NT2/D1 (cell line): ENCODE measurements around the gene PKDCC.

Experiments
- DNase-seq: peaks from one replicate; pipeline ENCODE4 v3.0.0-alpha.2; 2011; ENCODE audit warnings: low read depth, low spot score
- H3K27me3 ChIP-seq: 2 replicates; pipeline ENCODE4 v1.6.0; 2011; ENCODE audit warnings: mild to moderate bottlenecking; ENCODE audit not compliant: insufficient read length, insufficient read depth
- H3K36me3 ChIP-seq: 2 replicates; pipeline ENCODE4 v1.6.1; 2011; ENCODE audit warnings: mild to moderate bottlenecking, low read length, mixed read lengths; ENCODE audit not compliant: insufficient read depth, insufficient read length
- H3K4me1 ChIP-seq: 2 replicates; pipeline ENCODE4 v1.5.1; 2011; ENCODE audit not compliant: insufficient read depth, insufficient read length
- H3K4me3 ChIP-seq: 2 replicates; pipeline ENCODE4 v1.5.1; 2011; ENCODE audit warnings: low read depth; ENCODE audit not compliant: insufficient read length
- H3K9ac ChIP-seq: 2 replicates; pipeline ENCODE4 v1.6.0; 2011; ENCODE audit warnings: low read depth; ENCODE audit not compliant: insufficient read length
- H3K9me3 ChIP-seq: 2 replicates; pipeline ENCODE4 v1.5.1; 2011; ENCODE audit warnings: mild to moderate bottlenecking, low read length; ENCODE audit not compliant: insufficient read depth
- SUZ12 ChIP-seq: IDR thresholded peaks from 2 replicates; pipeline ENCODE4 v1.6.1; 2011; ENCODE audit not compliant: insufficient read length, insufficient read depth; ENCODE audit errors: extremely low read depth
- YY1 ChIP-seq: IDR thresholded peaks from 2 replicates; pipeline ENCODE4 v1.6.1; 2011; ENCODE audit not compliant: insufficient read length, insufficient read depth
- ZNF274 ChIP-seq: IDR thresholded peaks from 2 replicates; pipeline ENCODE4 v1.6.1; 2011; ENCODE audit warnings: mild to moderate bottlenecking, low read depth, low read length

The PKDCC gene

GRCh38 chr2:42102024-42102590 is 54.3 kb downstream of the PKDCC start:
- TF ChIP-seq SUZ12 (no peak), YY1 (no peak), ZNF274 (no peak)
- H3K9ac ChIP-seq = peak overlapping the region; percentile 70
- peak overlapping the region; percentile 41 for H3K4me3 ChIP-seq
- H3K36me3 ChIP-seq = no peaks in the 10 kb centered on the region
- peaks cover 36% of the 10 kb centered on the region for H3K27me3 ChIP-seq
- no peak for DNase-seq
- no peaks in the 10 kb centered on the region for H3K4me1 ChIP-seq
- H3K9me3 ChIP-seq = peaks cover 14% of the 10 kb centered on the region; the same call in 1 of the 2 replicates

- Histone ChIP-seq H3K4me3 (peak overlapping the region; percentile 41), H3K9me3 (peaks cover 14% of the 10 kb centered on the region; the same call in 1 of the 2 replicates), H3K27me3 (peaks cover 36% of the 10 kb centered on the region), H3K4me1 (no peaks in the 10 kb centered on the region), H3K9ac (peak overlapping the region; percentile 70), H3K36me3 (no peaks in the 10 kb centered on the region)
- DNase-seq = peak; percentile 96
- TF ChIP-seq YY1 (no peak), ZNF274 (no peak), SUZ12 (no peak)
Observed at GRCh38 chr2:42102591-42103450, 55.0 kb downstream of the PKDCC start.

GRCh38 chr2:42103829-42104228 is 56.0 kb downstream of the PKDCC start:
- H3K9me3 ChIP-seq = peaks cover 14% of the 10 kb centered on the region; the same call in 1 of the 2 replicates
- TF ChIP-seq SUZ12 (no peak), YY1 (no peak), ZNF274 (no peak)
- DNase-seq = no peak
- no peaks in the 10 kb centered on the region for H3K36me3 ChIP-seq
- H3K4me1 ChIP-seq = no peaks in the 10 kb centered on the region
- no peak overlapping the region for H3K4me3 ChIP-seq
- no peak overlapping the region for H3K9ac ChIP-seq
- H3K27me3 ChIP-seq = peaks cover 46% of the 10 kb centered on the region

- TF ChIP-seq SUZ12 = no peak
- TF ChIP-seq YY1 = no peak
- no peak for TF ChIP-seq ZNF274
- no peak overlapping the region for H3K4me3 ChIP-seq
- peaks cover 13% of the 10 kb centered on the region; the same call in 1 of the 2 replicates for H3K9me3 ChIP-seq
Observed at GRCh38 chr2:42104621-42105020, 56.8 kb downstream of the PKDCC start.

GRCh38 chr2:42105330-42106256 is 57.8 kb downstream of the PKDCC start:
- Histone ChIP-seq H3K4me1 (no peaks in the 10 kb centered on the region), H3K9me3 (peaks cover 3% of the 10 kb centered on the region; the same call in 1 of the 2 replicates), H3K9ac (no peak overlapping the region), H3K36me3 (no peaks in the 10 kb centered on the region), H3K27me3 (peaks cover 38% of the 10 kb centered on the region), H3K4me3 (no peak overlapping the region)
- no peak for TF ChIP-seq YY1
- TF ChIP-seq SUZ12 = no peak
- TF ChIP-seq ZNF274 = no peak
- DNase-seq = no peak

More at GRCh38 chr2:42104621-42105020, 56.8 kb downstream of the PKDCC start:
- DNase-seq = no peak
- no peak overlapping the region for H3K9ac ChIP-seq
- peaks cover 44% of the 10 kb centered on the region for H3K27me3 ChIP-seq
- no peaks in the 10 kb centered on the region for H3K4me1 ChIP-seq
- no peaks in the 10 kb centered on the region for H3K36me3 ChIP-seq

- Histone ChIP-seq H3K4me1 (peaks cover 2% of the 10 kb centered on the region), H3K9ac (no peak overlapping the region), H3K27me3 (peaks cover 34% of the 10 kb centered on the region), H3K4me3 (no peak overlapping the region), H3K9me3 (no peaks in the 10 kb centered on the region), H3K36me3 (no peaks in the 10 kb centered on the region)
- TF ChIP-seq YY1 (no peak), ZNF274 (no peak), SUZ12 (no peak)
- DNase-seq = no peak
Observed at GRCh38 chr2:42106257-42106816, 58.5 kb downstream of the PKDCC start.
